HuH-7.5 (cell line): ENCODE data around the gene SETDB2.
"Not testable (repeated sequence)": the region's sequence is repeated elsewhere in the genome, so short reads cannot be mapped to it uniquely, and the experiment has no call there.

Source experiments
- DNase-seq: peaks from one replicate; pipeline ENCODE4 v3.0.0; 2011; ENCODE audit warnings: low spot score

The SETDB2 gene

GRCh38 chr13:49476529-49476928, 32.5 kb downstream of the SETDB2 start:
- DNase-seq, result no peak

- DNase-seq, result no peak
These were observed 37.7 kb downstream of the SETDB2 start for GRCh38 chr13:49481788-49482187.

GRCh38 chr13:49488563-49488962, 44.5 kb downstream of the SETDB2 start:
- DNase-seq, result no peak

- DNase-seq, result no peak
These were observed 50.6 kb downstream of the SETDB2 start for GRCh38 chr13:49494645-49495044.

GRCh38 chr13:49495783-49496762, 52.0 kb downstream of the SETDB2 start, which contains the start of gene PHF11:
PHF11 (plus strand) TSS chr13:49495953; CDS start chr13:49496002, 49 bp downstream.
- peak; percentile 52 for DNase-seq

GRCh38 chr13:49496837-49497236, 52.8 kb downstream of the SETDB2 start:
- DNase-seq, result not testable (repeated sequence)

- DNase-seq, result no peak
These were observed 53.2 kb downstream of the SETDB2 start for GRCh38 chr13:49497272-49497671.

- DNase-seq, result no peak
These were observed 54.1 kb downstream of the SETDB2 start for GRCh38 chr13:49498206-49498605.

GRCh38 chr13:49499889-49500660, 56.0 kb downstream of the SETDB2 start:
- no peak for DNase-seq

- no peak for DNase-seq
These were observed 58.9 kb downstream of the SETDB2 start for GRCh38 chr13:49502954-49503353.

- DNase-seq, result no peak
These were observed 59.9 kb downstream of the SETDB2 start for GRCh38 chr13:49503951-49504350.

- no peak for DNase-seq
These were observed 68.5 kb downstream of the SETDB2 start for GRCh38 chr13:49512578-49512977.

GRCh38 chr13:49516467-49516866, 72.4 kb downstream of the SETDB2 start:
- DNase-seq, result no peak

- no peak for DNase-seq
These were observed 73.4 kb downstream of the SETDB2 start for GRCh38 chr13:49517461-49517860.

- DNase-seq, result no peak
These were observed 77.2 kb downstream of the SETDB2 start for GRCh38 chr13:49521224-49521623.

GRCh38 chr13:49524740-49525501, 80.8 kb downstream of the SETDB2 start:
- DNase-seq, result no peak

GRCh38 chr13:49527123-49527522, 83.0 kb downstream of the SETDB2 start:
- DNase-seq, result no peak

GRCh38 chr13:49528161-49528560, 84.1 kb downstream of the SETDB2 start:
- no peak for DNase-seq

- DNase-seq, result no peak
These were observed 86.4 kb downstream of the SETDB2 start for GRCh38 chr13:49530457-49530856.

- no peak for DNase-seq
These were observed 88.5 kb downstream of the SETDB2 start for GRCh38 chr13:49532593-49532992.

- DNase-seq, result no peak
These were observed 88.9 kb downstream of the SETDB2 start for GRCh38 chr13:49533011-49533410.
